HG03097 (cell line): ENCODE results near the gene GTF3C2.
A peak's percentile ranks its signal among the peaks of the same experiment; 100 is the strongest.
"Not testable (repeated sequence)": the region's sequence is repeated elsewhere in the genome, so short reads cannot be mapped to it uniquely, and the experiment has no call there.

Experiments
- ATAC-seq: cut with Tn5 transposase; IDR thresholded peaks from one replicate; pipeline ENCODE4 v1.9.1; 2021; ENCODE audit not compliant: unreplicated experiment, low FRiP score

Gene GTF3C2

GRCh38 chr2:27372937-27373336, 16.4 kb upstream of the GTF3C2 start:
- no peak for ATAC-seq

- ATAC-seq: peak; percentile 24
These were observed 14.5 kb upstream of the GTF3C2 start for GRCh38 chr2:27370816-27371620.

- peak; percentile 80 for ATAC-seq
These were observed 13.7 kb upstream of the GTF3C2 start, which contains the start of the genes EIF2B4 and SNX17 for GRCh38 chr2:27370026-27370815. TSS of gene EIF2B4 (minus strand) at chr2:27370338. CDS start at chr2:27370314, 24 bp downstream. TSS of gene SNX17 (plus strand) at chr2:27370616. CDS start at chr2:27370744, 128 bp downstream.

- ATAC-seq: no peak
These were observed 13.0 kb upstream of the GTF3C2 start for GRCh38 chr2:27369471-27370025.

GRCh38 chr2:27363933-27364332, 7.4 kb upstream of the GTF3C2 start:
- ATAC-seq: no peak

- ATAC-seq: no peak
These were observed 6.3 kb upstream of the GTF3C2 start for GRCh38 chr2:27362678-27363420.

GRCh38 chr2:27356056-27356381, 545 bp downstream of the GTF3C2 start:
- ATAC-seq: peak; percentile 32

- ATAC-seq: no peak
These were observed 2.0 kb downstream of the GTF3C2 start for GRCh38 chr2:27354597-27354927.

- no peak for ATAC-seq
These were observed 2.6 kb downstream of the GTF3C2 start for GRCh38 chr2:27353762-27354596.

- not testable (repeated sequence) for ATAC-seq
These were observed 3.2 kb downstream of the GTF3C2 start for GRCh38 chr2:27353386-27353761.

GRCh38 chr2:27351802-27352598, 4.6 kb downstream of the GTF3C2 start:
- no peak for ATAC-seq

- no peak for ATAC-seq
These were observed 6.4 kb downstream of the GTF3C2 start for GRCh38 chr2:27350106-27350693.

- no peak for ATAC-seq
These were observed 8.9 kb downstream of the GTF3C2 start for GRCh38 chr2:27347641-27348040.

- ATAC-seq: no peak
These were observed 20.4 kb downstream of the GTF3C2 start for GRCh38 chr2:27336173-27336572.

- no peak for ATAC-seq
These were observed 21.3 kb downstream of the GTF3C2 start for GRCh38 chr2:27335311-27335710.

- no peak for ATAC-seq
These were observed 31.8 kb downstream of the GTF3C2 start for GRCh38 chr2:27324720-27325119.

- ATAC-seq: no peak
These were observed 32.8 kb downstream of the GTF3C2 start for GRCh38 chr2:27323596-27324285.
